Subcutaneous adipose tissue (tissue), 4 donors: ENCODE measurements around the gene DSC2. TPM values are rescaled to one million over a fixed set of nuclear protein-coding genes. Genes with fewer than 3 reads are reported as not detected.

Source experiments
- total RNA-seq, 4 donors: library from RNA; depleted of rRNA; stranded (reverse); fragments of >200 nt; gene quantifications; one replicate each; pipeline ENCODE4 v1.1.0, GENCODE V29; 2016
- TF ChIP-seq, protein P1 (sequence below): fragments of 450-650 bp; IDR thresholded peaks from one replicate; pipeline ENCODE4 v1.5.1; 2016; ENCODE audit warnings: low read depth, mild to moderate bottlenecking, control low read depth, antibody characterized with exemption, moderate library complexity

The DSC2 gene
- 10 to 100 TPM; 10.6 to 18.2 (median 13.3) TPM for total RNA-seq

DNA sequence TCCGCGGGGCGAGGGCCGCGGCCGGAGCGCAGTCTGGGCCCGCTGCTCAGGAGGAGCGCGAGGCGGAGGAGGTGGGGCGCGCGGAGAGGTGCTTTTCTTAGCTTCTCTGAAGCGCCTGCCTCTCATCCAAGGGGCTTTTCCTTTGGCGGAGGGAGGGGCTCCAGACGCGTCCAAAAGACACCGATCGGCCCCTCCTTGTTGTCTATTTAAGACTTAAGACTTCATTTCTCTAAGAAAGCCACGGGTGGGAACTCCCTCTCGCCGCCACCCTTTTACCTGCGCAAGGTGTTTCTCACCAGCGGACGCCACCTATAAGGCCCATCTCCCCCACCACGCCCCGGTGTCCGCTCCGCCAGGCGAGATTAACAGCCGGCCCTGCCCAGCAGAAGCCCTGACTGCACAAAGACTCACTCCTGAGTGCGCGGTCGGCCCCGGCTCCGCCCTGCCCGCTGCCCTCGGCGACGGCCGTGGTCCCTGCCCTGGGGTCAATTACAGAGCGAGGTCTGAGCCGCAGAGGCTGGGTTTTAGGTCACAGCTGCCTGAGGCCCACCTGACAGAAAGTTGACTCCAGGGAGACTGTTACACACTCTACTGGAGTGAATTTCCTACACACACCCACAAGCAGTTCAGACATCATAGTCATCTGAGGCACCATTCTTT is at the start of gene DSC2:
Gene DSC2 (minus strand): TSS at position 397 of the 660 bp plus-strand sequence. CDS start 450 bp downstream, outside the sequence.
- TF ChIP-seq, protein P1, sequence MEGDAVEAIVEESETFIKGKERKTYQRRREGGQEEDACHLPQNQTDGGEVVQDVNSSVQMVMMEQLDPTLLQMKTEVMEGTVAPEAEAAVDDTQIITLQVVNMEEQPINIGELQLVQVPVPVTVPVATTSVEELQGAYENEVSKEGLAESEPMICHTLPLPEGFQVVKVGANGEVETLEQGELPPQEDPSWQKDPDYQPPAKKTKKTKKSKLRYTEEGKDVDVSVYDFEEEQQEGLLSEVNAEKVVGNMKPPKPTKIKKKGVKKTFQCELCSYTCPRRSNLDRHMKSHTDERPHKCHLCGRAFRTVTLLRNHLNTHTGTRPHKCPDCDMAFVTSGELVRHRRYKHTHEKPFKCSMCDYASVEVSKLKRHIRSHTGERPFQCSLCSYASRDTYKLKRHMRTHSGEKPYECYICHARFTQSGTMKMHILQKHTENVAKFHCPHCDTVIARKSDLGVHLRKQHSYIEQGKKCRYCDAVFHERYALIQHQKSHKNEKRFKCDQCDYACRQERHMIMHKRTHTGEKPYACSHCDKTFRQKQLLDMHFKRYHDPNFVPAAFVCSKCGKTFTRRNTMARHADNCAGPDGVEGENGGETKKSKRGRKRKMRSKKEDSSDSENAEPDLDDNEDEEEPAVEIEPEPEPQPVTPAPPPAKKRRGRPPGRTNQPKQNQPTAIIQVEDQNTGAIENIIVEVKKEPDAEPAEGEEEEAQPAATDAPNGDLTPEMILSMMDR: no peak

DNA sequence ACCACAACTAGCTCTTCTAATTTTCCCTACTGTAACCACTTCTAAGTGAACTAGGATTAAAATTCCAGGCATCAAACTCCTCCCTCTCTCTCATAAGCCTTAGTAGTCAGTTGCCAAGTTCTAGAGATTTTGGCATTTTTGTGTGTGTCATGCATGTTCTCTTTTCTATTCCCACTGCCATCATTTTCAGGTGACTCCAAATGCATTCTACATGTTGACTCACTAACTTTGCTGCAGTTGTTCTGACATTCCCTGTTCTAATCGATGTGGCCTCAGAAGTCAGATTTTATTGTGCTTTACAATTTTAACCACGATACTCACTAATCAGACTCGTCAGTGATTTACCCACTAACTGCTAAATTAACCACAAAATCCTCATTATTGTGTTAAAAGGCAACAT is 47.1 kb upstream of the DSC2 start:
- TF ChIP-seq, protein P1: no peak

DNA sequence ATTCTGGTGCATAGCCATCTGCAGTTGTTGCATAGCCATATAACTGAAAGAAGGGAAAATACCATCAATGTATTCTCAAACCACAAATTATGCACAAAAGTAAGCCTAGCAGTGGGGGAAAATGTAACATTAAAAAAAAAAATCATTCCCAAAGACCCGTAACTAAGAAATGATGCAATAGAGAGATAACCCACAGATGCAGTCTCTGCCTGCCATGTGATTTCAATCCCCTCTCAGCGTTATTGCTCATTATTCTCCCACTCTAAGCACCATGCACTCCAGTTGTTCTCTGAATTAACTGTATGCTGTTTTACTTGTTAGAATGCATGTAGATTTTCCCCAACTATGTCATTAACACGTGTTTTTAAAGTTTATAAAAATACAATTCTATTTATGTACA is 46.4 kb upstream of the DSC2 start:
- TF ChIP-seq, protein P1: no peak

DNA sequence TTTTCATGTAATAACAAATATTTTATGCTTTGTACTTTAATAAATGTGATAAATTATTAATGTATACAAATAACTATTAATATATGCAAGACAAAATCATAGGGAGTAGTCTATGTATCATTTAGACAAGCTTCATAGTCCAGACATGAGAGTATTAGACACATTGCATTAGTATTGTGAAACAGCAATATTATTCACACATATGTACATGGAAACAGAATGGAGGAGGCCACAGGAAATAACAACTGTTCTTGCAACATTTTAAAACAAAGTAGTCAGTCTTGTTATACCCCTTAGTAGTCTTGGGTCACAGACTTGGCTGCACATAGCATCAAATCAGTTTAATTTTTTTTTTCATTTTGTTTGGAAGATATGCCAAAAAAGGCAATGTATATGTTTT is 44.6 kb upstream of the DSC2 start:
- TF ChIP-seq, protein P1: no peak

DNA sequence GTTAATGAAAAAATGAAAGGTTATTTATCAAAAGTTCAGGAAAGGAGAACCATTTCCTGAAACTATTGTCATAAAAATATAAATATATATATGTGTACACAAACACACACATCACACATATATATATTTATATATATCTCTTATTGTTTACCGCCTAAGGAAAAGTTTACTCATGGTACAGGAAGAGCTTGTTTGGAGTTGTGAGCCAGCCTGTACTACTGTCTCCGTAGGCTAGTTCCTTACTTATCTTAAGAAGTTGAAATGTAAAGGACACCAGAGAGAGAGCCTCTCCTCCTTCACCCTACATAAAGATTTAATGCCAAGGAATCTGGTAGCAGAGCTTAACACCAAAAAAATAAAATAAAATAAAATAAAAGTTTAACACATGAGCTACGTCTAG is 40.8 kb upstream of the DSC2 start:
- TF ChIP-seq, protein P1: no peak

DNA sequence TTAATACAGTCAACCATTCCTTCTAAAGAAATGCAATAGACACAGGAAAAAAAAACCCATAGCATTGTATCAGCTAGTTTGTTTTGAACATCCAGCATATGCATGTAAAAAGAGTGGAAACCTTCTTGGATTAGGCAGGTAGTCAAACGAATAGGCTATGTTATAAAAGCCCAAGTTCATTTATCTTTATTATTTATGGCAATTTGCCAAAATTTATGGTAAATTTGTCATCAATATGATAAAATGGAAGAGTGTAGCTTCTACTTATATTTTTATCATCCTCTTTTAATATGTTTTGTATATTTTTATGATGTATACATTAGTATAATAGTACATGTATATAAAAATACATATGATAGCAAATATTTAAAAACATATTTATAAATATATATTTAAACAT is 36.5 kb upstream of the DSC2 start:
- TF ChIP-seq, protein P1: no peak

DNA sequence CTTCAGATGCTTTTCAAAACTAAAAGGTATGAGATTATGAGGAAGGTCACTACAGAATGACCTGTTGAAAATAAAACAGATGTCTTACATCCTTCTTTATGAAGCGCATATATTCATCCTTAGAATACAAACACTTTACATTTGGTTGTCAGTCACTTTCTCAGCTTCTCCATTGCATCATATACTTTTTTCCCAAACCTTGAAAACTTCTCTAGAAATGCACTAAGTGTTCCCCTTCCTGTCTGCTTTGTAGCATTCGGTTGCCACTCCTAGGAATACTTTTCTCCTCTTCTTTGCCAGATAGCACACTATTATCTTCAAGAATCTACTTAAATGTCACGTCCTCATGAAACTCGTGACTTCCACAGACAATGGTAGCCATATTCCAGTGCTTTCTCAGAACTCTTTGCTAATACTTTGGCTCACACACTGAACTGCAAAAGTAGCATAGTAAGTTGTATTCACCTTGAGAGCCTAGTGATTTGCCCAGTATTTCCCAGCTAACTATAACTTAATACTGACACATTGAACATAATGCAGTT is 32.8 kb upstream of the DSC2 start:
- TF ChIP-seq, protein P1: no peak
